BLaER1 (cell line): ENCODE data around the gene PXK.

Experiments
- H3K27ac ChIP-seq: shearing (Covaris generic); formaldehyde crosslinking; 2 replicates; pipeline ENCODE4 v1.8.1; 2022
- H3K27me3 ChIP-seq: shearing (Covaris generic); formaldehyde crosslinking; 2 replicates; pipeline ENCODE4 v1.8.1; 2022
- H3K36me3 ChIP-seq: shearing (Covaris generic); formaldehyde crosslinking; 2 replicates; pipeline ENCODE4 v1.8.1; 2022
- H3K4me1 ChIP-seq: shearing (Covaris generic); formaldehyde crosslinking; 2 replicates; pipeline ENCODE4 v1.8.1; 2022
- H3K4me2 ChIP-seq: shearing (Covaris generic); formaldehyde crosslinking; 2 replicates; pipeline ENCODE4 v1.8.1; 2022
- H3K4me3 ChIP-seq: shearing (Covaris generic); formaldehyde crosslinking; 2 replicates; pipeline ENCODE4 v1.8.1; 2022
- H3K9ac ChIP-seq: shearing (Covaris generic); formaldehyde crosslinking; 2 replicates; pipeline ENCODE4 v1.8.1; 2022
- H3K9me3 ChIP-seq: shearing (Covaris generic); formaldehyde crosslinking; 2 replicates; pipeline ENCODE4 v1.8.1; 2022
- H4K20me1 ChIP-seq: shearing (Covaris generic); formaldehyde crosslinking; 2 replicates; pipeline ENCODE4 v1.8.1; 2022
- Cebpa-rat ChIP-seq: shearing (Covaris generic); IDR thresholded peaks from 2 replicates; pipeline ENCODE4 v1.8.1; 2022

PXK gene

DNA sequence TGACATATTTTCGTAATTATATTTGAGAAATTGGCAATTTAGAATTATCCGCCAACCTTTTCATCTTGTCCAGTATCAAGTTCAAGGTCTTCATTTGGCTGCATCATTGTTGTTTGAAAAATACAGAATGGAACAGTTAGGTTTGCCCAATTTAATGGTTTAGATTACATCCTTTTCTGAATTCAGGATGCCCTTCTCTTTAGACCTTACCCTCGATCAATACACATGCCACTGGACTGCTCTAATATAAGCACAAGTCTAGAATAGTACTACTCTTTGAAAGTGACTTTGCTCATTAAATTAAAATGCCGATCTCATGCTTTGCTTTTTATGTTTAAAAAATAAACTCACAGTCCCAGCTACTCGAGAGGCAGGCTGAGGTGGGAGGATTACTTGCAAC, 44.5 kb downstream of the PXK start:
- H3K27ac ChIP-seq, result no peak overlapping the region
- no peaks in the 10 kb centered on the region for H3K27me3 ChIP-seq
- no peak for TF ChIP-seq Cebpa-rat
- peaks cover 89% of the 10 kb centered on the region for H3K36me3 ChIP-seq
- no peak overlapping the region for H3K4me3 ChIP-seq
- H3K9me3 ChIP-seq, result no peaks in the 10 kb centered on the region
- no peak overlapping the region for H3K4me2 ChIP-seq
- H3K9ac ChIP-seq, result no peak overlapping the region
- H3K4me1 ChIP-seq, result peaks cover 9% of the 10 kb centered on the region; the same call in 1 of the 2 replicates
- H4K20me1 ChIP-seq, result peaks cover 48% of the 10 kb centered on the region

- H3K4me2 ChIP-seq, result no peak overlapping the region
- peaks cover 51% of the 10 kb centered on the region for H4K20me1 ChIP-seq
- H3K36me3 ChIP-seq, result peaks cover 89% of the 10 kb centered on the region
- H3K27ac ChIP-seq, result no peak overlapping the region
- H3K4me1 ChIP-seq, result peaks cover 9% of the 10 kb centered on the region; the same call in 1 of the 2 replicates
- H3K4me3 ChIP-seq, result no peak overlapping the region
- TF ChIP-seq Cebpa-rat, result no peak
- no peaks in the 10 kb centered on the region for H3K9me3 ChIP-seq
- H3K9ac ChIP-seq, result no peak overlapping the region
- H3K27me3 ChIP-seq, result no peaks in the 10 kb centered on the region
Observed at GRCh38 chr3:58377750-58378149, 45.1 kb downstream of the PXK start.

DNA sequence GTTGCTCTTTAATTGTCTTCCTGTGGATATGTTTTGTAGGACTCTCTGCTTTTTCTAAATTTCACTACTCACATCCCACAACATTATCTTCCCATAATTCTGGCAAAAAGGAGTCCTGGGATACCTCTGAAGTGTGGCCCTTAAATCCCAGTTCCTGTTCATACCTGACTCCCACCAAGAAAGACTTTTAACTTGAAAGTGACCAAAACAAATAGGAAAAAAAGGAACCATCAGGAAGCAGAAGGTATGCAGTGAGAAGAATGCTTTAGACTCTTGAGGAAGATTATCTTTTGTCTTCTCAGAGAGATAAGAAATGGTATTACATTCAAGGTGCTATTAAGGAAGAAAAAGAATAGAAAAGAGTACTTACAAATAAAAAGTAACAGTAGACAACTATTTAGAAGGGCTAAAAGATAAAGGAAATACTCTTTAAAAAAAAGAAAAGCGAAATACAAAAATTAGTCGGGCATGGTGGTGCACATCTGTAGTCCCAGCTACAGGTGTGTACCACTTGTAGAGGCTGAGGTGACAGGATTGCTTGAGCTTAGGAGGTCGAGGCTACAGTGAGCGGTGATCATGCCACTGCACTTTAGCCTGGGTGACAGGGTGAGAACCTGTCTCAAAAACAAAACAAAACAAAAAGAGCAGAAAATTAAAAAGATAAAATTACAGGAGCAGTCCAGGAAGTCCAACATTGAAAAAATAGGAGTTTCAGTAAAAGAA, 46.8 kb downstream of the PXK start:
- H3K4me2 ChIP-seq, result no peak overlapping the region
- no peak overlapping the region for H3K9ac ChIP-seq
- H3K9me3 ChIP-seq, result no peaks in the 10 kb centered on the region
- peaks cover 85% of the 10 kb centered on the region for H3K36me3 ChIP-seq
- no peak for TF ChIP-seq Cebpa-rat
- H3K27me3 ChIP-seq, result no peaks in the 10 kb centered on the region
- H4K20me1 ChIP-seq, result peaks cover 49% of the 10 kb centered on the region
- H3K27ac ChIP-seq, result no peak overlapping the region
- H3K4me1 ChIP-seq, result peaks cover 19% of the 10 kb centered on the region
- no peak overlapping the region for H3K4me3 ChIP-seq

DNA sequence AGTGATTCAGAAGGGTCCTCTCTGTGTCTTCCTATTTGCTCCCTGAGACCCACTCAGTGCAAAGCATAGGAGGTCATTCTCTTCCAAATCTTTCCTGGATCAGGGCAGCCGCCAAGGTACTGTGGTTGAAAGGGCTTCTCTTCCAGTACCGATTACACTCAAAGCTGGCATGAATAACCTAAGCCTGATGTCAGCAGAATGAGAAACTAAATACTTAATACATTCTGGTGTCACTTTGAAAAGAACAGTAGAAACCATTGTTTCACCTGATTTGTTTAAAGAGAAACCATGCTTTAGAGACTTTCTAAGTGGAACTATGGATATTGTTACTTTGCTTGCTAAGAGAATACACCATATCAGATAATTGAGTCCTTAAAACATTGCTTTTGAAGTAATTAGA, 50.8 kb downstream of the PXK start:
- no peaks in the 10 kb centered on the region for H3K27me3 ChIP-seq
- no peak overlapping the region for H3K9ac ChIP-seq
- no peak overlapping the region for H3K4me2 ChIP-seq
- H3K27ac ChIP-seq, result no peak overlapping the region
- H3K4me3 ChIP-seq, result no peak overlapping the region
- peaks cover 83% of the 10 kb centered on the region for H3K36me3 ChIP-seq
- peaks cover 46% of the 10 kb centered on the region for H4K20me1 ChIP-seq
- peaks cover 44% of the 10 kb centered on the region for H3K4me1 ChIP-seq
- no peaks in the 10 kb centered on the region for H3K9me3 ChIP-seq
- no peak for TF ChIP-seq Cebpa-rat

DNA sequence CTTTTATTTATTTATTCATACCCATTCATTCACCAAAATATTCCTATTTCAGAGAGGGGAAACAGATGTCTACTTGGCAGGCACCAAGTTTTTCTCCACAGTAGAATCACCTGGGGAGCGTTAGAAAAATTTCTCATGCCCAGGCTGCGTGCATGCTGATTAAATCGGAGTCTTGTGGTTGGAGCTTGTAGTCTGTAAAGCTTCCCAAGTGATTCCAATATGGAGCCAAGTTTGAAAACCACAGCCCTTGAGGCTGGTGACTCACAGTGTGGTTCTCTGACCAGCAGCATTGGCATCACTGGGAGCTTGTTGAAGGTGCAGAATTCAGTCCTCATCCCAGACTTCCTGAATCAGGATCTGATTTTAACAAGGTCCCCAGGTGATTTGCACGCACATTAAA, 51.2 kb downstream of the PXK start:
- H3K9ac ChIP-seq, result no peak overlapping the region
- peak overlapping the region; percentile 60 for H3K4me2 ChIP-seq
- peaks cover 79% of the 10 kb centered on the region for H3K36me3 ChIP-seq
- peak overlapping the region; percentile 42 for H3K27ac ChIP-seq
- H3K9me3 ChIP-seq, result no peaks in the 10 kb centered on the region
- H3K27me3 ChIP-seq, result no peaks in the 10 kb centered on the region
- H3K4me1 ChIP-seq, result peaks cover 48% of the 10 kb centered on the region
- TF ChIP-seq Cebpa-rat, result no peak
- H4K20me1 ChIP-seq, result peaks cover 43% of the 10 kb centered on the region
- no peak overlapping the region for H3K4me3 ChIP-seq

DNA sequence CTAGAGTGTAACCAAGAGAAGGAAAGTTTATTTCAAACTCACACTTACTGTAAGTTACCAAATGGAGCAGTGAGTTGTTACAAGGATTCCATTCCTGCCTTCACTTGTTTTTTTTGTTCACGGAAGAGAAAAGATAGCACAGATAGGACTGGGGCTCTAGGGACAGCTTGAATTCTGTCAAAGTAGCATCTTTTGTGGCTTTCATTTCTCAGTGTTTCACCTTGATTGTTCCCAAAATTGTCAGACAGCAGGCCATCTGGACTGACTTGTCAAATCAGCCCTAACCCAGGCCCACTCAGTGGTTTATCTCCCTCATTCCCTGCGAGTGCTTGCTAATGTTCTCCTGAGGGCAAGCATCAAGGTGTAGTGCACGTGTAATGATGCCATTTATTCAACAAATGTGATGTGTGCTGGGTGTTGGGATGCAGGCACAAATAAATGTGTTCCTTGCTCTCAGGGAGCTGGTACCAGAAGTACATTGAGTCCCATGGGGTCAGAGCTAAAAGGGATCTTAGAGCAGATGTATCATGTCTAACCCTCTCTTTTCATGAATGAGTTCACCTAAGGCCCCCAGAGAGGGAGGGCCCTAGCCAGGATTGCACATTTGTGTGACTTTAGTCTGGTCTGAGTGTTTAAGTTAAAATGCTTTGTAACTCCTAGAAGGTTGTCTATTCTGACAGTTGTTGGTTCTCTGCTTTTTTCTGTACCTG, 51.8 kb downstream of the PXK start:
- Histone ChIP-seq H3K27me3 (no peaks in the 10 kb centered on the region), H3K9me3 (no peaks in the 10 kb centered on the region), H3K4me1 (peaks cover 51% of the 10 kb centered on the region), H3K4me3 (no peak overlapping the region), H3K4me2 (peak overlapping the region; percentile 60), H3K36me3 (peaks cover 79% of the 10 kb centered on the region), H3K9ac (0 out of 2 replicates have a peak overlapping the region, but pooled peaks have one; percentile 4), H3K27ac (peak overlapping the region; percentile 42), H4K20me1 (peaks cover 38% of the 10 kb centered on the region)
- no peak for TF ChIP-seq Cebpa-rat

DNA sequence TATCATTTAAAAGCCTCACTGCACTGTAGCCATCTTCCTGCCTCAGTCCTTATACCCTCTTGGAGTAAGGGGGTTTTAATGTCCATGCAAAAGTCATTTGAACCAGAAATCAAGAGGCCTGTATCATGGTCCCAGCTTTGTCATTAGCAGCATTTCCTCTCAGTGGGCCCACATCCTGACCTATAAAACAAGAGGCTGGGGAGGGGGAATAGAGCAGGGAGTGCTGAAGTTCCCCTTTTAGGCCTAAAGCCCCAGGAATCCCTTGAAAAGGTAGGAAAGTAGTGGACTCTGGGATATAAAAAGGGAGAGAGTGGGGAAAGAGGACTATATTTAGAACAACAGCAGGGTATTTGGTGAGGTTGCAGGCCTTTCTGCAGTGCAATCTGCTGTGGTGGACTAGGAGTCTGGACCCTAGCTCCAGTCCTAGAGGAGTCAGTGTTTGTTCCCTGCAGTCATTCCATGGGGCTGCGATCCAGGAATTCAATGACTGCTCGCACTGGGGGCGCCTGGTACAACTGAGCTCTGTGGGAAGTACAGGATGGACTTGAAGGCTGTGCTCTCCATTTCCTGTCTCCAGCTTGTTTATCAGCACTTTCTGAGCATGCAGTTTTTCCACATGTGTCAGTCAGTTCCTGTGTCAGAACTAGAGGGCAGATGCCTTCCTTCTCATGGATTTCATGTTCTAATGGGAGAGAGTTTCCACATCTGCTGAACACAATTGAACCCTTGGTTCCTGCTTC, 54.1 kb downstream of the PXK start:
- Histone ChIP-seq H3K36me3 (peaks cover 83% of the 10 kb centered on the region), H3K9ac (no peak overlapping the region), H3K4me3 (no peak overlapping the region), H3K4me2 (peak overlapping the region; percentile 10; the same call in 1 of the 2 replicates), H3K27ac (no peak overlapping the region), H4K20me1 (peaks cover 38% of the 10 kb centered on the region), H3K27me3 (no peaks in the 10 kb centered on the region), H3K4me1 (peaks cover 51% of the 10 kb centered on the region), H3K9me3 (no peaks in the 10 kb centered on the region)
- TF ChIP-seq Cebpa-rat, result no peak

DNA sequence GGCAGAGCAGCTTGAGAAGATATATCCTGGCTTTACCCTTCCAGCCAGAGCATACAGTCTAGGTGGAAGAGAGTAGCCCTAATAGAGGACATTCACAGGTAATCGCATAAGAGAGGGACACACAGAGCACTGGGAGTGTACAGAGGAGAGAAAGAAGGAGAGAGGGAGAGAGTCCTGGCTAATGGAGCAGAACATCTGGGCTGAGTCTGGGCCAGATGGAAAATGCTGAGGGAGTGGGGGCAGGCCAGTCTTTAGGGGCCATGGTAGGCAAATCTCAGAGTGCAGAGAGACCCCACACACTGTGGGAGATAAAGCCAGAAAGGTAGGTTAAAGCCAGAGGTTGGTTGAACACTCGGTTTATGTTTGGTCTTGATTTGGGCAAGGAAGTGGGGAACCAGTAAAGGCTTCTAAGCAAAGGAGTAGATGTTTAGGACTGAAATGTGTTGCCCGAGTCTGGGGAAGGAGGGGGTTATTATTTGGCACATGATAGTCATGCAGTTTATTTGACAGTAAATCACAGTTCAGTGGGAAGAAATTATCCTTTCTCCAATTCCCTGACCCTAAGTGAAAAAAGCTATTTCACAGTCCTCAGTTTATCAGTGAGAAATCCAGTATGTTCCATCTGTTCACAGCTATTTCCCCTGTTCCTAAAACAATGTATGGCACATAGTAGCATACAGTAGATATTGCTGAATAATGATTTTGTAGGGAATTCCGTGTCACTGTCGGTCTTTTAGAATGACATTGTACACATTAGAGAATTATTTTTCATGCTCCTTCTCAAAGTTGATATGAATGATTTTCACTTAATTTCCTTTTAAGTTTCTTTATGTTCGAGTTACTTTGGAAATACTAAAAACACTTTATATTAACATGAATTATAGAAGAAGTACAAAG, 55.2 kb downstream of the PXK start:
- H3K9ac ChIP-seq, result no peak overlapping the region

GRCh38 chr3:58388550-58389091, 55.9 kb downstream of the PXK start:
- H4K20me1 ChIP-seq, result peaks cover 32% of the 10 kb centered on the region
- no peak overlapping the region for H3K27ac ChIP-seq
- no peak overlapping the region for H3K9ac ChIP-seq
- H3K36me3 ChIP-seq, result peaks cover 79% of the 10 kb centered on the region
- no peak overlapping the region for H3K4me3 ChIP-seq
- H3K27me3 ChIP-seq, result no peaks in the 10 kb centered on the region
- peaks cover 44% of the 10 kb centered on the region for H3K4me1 ChIP-seq
- no peak for TF ChIP-seq Cebpa-rat
- H3K4me2 ChIP-seq, result no peak overlapping the region
- H3K9me3 ChIP-seq, result no peaks in the 10 kb centered on the region

More for the DNA sequence above, 55.2 kb downstream of the PXK start:
- no peaks in the 10 kb centered on the region for H3K9me3 ChIP-seq
- H3K27me3 ChIP-seq, result no peaks in the 10 kb centered on the region
- no peak overlapping the region for H3K4me3 ChIP-seq
- TF ChIP-seq Cebpa-rat, result no peak
- peaks cover 51% of the 10 kb centered on the region for H3K4me1 ChIP-seq
- no peak overlapping the region for H3K27ac ChIP-seq
- H3K4me2 ChIP-seq, result no peak overlapping the region
- peaks cover 83% of the 10 kb centered on the region for H3K36me3 ChIP-seq
- peaks cover 34% of the 10 kb centered on the region for H4K20me1 ChIP-seq
